ENCODE results near the gene PTMA. TPM values are rescaled to one million over a fixed set of nuclear protein-coding genes. Genes with fewer than 3 reads are reported as not detected.
"Not testable (repeated sequence)": the region's sequence is repeated elsewhere in the genome, so short reads cannot be mapped to it uniquely, and the experiment has no call there.

Gene PTMA
- total RNA-seq, 1 experiment from 2014 or later = 1,708 TPM

- ChIA-PET POLR2A (ENCODE audit: low non-redundant PET) (no interaction called here), CTCF (no interaction called here)
- H3K27ac ChIP-seq (ENCODE audit: low read depth, low read length, poor library complexity, severe bottlenecking) = no peak overlapping the region
- intact Hi-C loops (cut with micrococcal nuclease; ENCODE audit: unreplicated experiment) = no loop called here
- no peaks in the 10 kb centered on the region for H3K4me1 ChIP-seq (ENCODE audit: insufficient read depth, low read length, poor library complexity, severe bottlenecking)
- H3K36me3 ChIP-seq (ENCODE audit: insufficient read depth, low read length, poor library complexity, severe bottlenecking) = no peaks in the 10 kb centered on the region
- TF ChIP-seq CTCF (conservative IDR thresholded peaks at IDR 0.05; ENCODE audit: low read depth, low read length) (no peak), EZH2 (IDR thresholded peaks at IDR 0.05; ENCODE audit: borderline replicate concordance, low read depth, low read length, poor library complexity, severe bottlenecking) (no peak)
- H3K27me3 ChIP-seq (replicated peaks; ENCODE audit: insufficient read depth, low read depth, low read length, poor library complexity) = no peaks in the 10 kb centered on the region
- no peaks in the 10 kb centered on the region for H3K9me3 ChIP-seq (ENCODE audit: low read depth, low read length, poor library complexity, severe bottlenecking)
- H3K4me3 ChIP-seq (ENCODE audit: low read depth, low read length, poor library complexity, severe bottlenecking) = no peak overlapping the region
- DNase-seq (ENCODE audit: low spot score) = no peak
- no TSS peak for BruUV-seq (replicated peaks)
Measured at GRCh38 chr2:231737761-231738160, 29.4 kb downstream of the PTMA start.

- intact Hi-C loops (cut with micrococcal nuclease; ENCODE audit: unreplicated experiment) = no loop called here
- no peaks in the 10 kb centered on the region for H3K36me3 ChIP-seq (ENCODE audit: insufficient read depth, low read length, poor library complexity, severe bottlenecking)
- no peaks in the 10 kb centered on the region for H3K9me3 ChIP-seq (ENCODE audit: low read depth, low read length, poor library complexity, severe bottlenecking)
- no peak overlapping the region for H3K27ac ChIP-seq (ENCODE audit: low read depth, low read length, poor library complexity, severe bottlenecking)
- H3K4me3 ChIP-seq (ENCODE audit: low read depth, low read length, poor library complexity, severe bottlenecking) = no peak overlapping the region
- ChIA-PET CTCF (no interaction called here), POLR2A (ENCODE audit: low non-redundant PET) (no interaction called here)
- no peak for DNase-seq (ENCODE audit: low spot score)
- no peaks in the 10 kb centered on the region for H3K27me3 ChIP-seq (replicated peaks; ENCODE audit: insufficient read depth, low read depth, low read length, poor library complexity)
- BruUV-seq (replicated peaks) = no TSS peak
- H3K4me1 ChIP-seq (ENCODE audit: insufficient read depth, low read length, poor library complexity, severe bottlenecking) = no peaks in the 10 kb centered on the region
- TF ChIP-seq CTCF (conservative IDR thresholded peaks at IDR 0.05; ENCODE audit: low read depth, low read length) = no peak
- no peak for TF ChIP-seq EZH2 (IDR thresholded peaks at IDR 0.05; ENCODE audit: borderline replicate concordance, low read depth, low read length, poor library complexity, severe bottlenecking)
Measured at GRCh38 chr2:231743376-231744116, 35.2 kb downstream of the PTMA start.

- intact Hi-C loops (cut with micrococcal nuclease; ENCODE audit: unreplicated experiment) = no loop called here
- Histone ChIP-seq H3K4me1 (ENCODE audit: insufficient read depth, low read length, poor library complexity, severe bottlenecking) (no peaks in the 10 kb centered on the region), H3K9me3 (ENCODE audit: low read depth, low read length, poor library complexity, severe bottlenecking) (no peaks in the 10 kb centered on the region), H3K4me3 (ENCODE audit: low read depth, low read length, poor library complexity, severe bottlenecking) (no peak overlapping the region), H3K27me3 (replicated peaks; ENCODE audit: insufficient read depth, low read depth, low read length, poor library complexity) (no peaks in the 10 kb centered on the region), H3K36me3 (ENCODE audit: insufficient read depth, low read length, poor library complexity, severe bottlenecking) (no peaks in the 10 kb centered on the region), H3K27ac (ENCODE audit: low read depth, low read length, poor library complexity, severe bottlenecking) (no peak overlapping the region)
- DNase-seq (ENCODE audit: low spot score) = no peak
- no TSS peak for BruUV-seq (replicated peaks)
- ChIA-PET CTCF (no interaction called here), POLR2A (ENCODE audit: low non-redundant PET) (interaction anchor here (0.7 kb wide), 1 partner anchor 37 kb away, joined by 3 read pairs; the partner anchor contains the start of gene PTMA)
- TF ChIP-seq CTCF (conservative IDR thresholded peaks at IDR 0.05; ENCODE audit: low read depth, low read length) (no peak), EZH2 (IDR thresholded peaks at IDR 0.05; ENCODE audit: borderline replicate concordance, low read depth, low read length, poor library complexity, severe bottlenecking) (no peak)
Measured at GRCh38 chr2:231745303-231746038, 37.1 kb downstream of the PTMA start.

- H3K36me3 ChIP-seq (ENCODE audit: insufficient read depth, low read length, poor library complexity, severe bottlenecking); POLR2A ChIA-PET (ENCODE audit: low non-redundant PET); intact Hi-C loops (cut with micrococcal nuclease; ENCODE audit: unreplicated experiment); H3K4me3 ChIP-seq (ENCODE audit: low read depth, low read length, poor library complexity, severe bottlenecking); BruUV-seq (replicated peaks); H3K27me3 ChIP-seq (replicated peaks; ENCODE audit: insufficient read depth, low read depth, low read length, poor library complexity); H3K27ac ChIP-seq (ENCODE audit: low read depth, low read length, poor library complexity, severe bottlenecking); DNase-seq (ENCODE audit: low spot score); CTCF ChIA-PET; H3K9me3 ChIP-seq (ENCODE audit: low read depth, low read length, poor library complexity, severe bottlenecking); H3K4me1 ChIP-seq (ENCODE audit: insufficient read depth, low read length, poor library complexity, severe bottlenecking): not testable (repeated sequence)
Measured at GRCh38 chr2:231748153-231748896, 40.0 kb downstream of the PTMA start.

- H3K27me3 ChIP-seq (replicated peaks; ENCODE audit: insufficient read depth, low read depth, low read length, poor library complexity); H3K27ac ChIP-seq (ENCODE audit: low read depth, low read length, poor library complexity, severe bottlenecking); intact Hi-C loops (cut with micrococcal nuclease; ENCODE audit: unreplicated experiment); POLR2A ChIA-PET (ENCODE audit: low non-redundant PET); H3K36me3 ChIP-seq (ENCODE audit: insufficient read depth, low read length, poor library complexity, severe bottlenecking); H3K4me1 ChIP-seq (ENCODE audit: insufficient read depth, low read length, poor library complexity, severe bottlenecking); H3K4me3 ChIP-seq (ENCODE audit: low read depth, low read length, poor library complexity, severe bottlenecking); CTCF ChIA-PET; BruUV-seq (replicated peaks); H3K9me3 ChIP-seq (ENCODE audit: low read depth, low read length, poor library complexity, severe bottlenecking); DNase-seq (ENCODE audit: low spot score): not testable (repeated sequence)
Measured at GRCh38 chr2:231749016-231749415, 40.7 kb downstream of the PTMA start.

Data from A673 (cell line).